K562 (cell line): ENCODE data around the gene RAB5B. TPM values are rescaled to one million over a fixed set of nuclear protein-coding genes. Genes with fewer than 3 reads are reported as not detected.

Experiments used
- ARHGAP35 ChIP-seq: fragments of 450-650 bp; IDR thresholded peaks from 2 replicates; pipeline ENCODE4 v1.6.1; 2018; ENCODE audit not compliant: partially characterized antibody
- BRF1 ChIP-seq: IDR thresholded peaks from 3 replicates; pipeline ENCODE4 v1.6.1; 2011; ENCODE audit warnings: borderline replicate concordance, mild to moderate bottlenecking; ENCODE audit not compliant: insufficient read length; ENCODE audit errors: extremely low read depth
- EP300 ChIP-seq: IDR thresholded peaks from 2 replicates; pipeline ENCODE4 v1.6.1; 2012; ENCODE audit warnings: low read length, improper control_type of control experiment
- HNRNPH1 ChIP-seq: fragments of 200-400 bp; formaldehyde crosslinking; optimal IDR thresholded peaks from 2 replicates; pipeline ENCODE3; 2017; ENCODE audit warnings: low read depth, mild to moderate bottlenecking, low read length, moderate library complexity
- MYBL2 ChIP-seq, 2 experiments: fragments of 450-650 bp in 1 of 2; sonication (generic) in 1 of 2; formaldehyde crosslinking in 1 of 2; IDR thresholded peaks; 2 replicates each; pipeline versions ENCODE4 v1.6.1 to v1.8.1; 2017 to 2022; ENCODE audit warnings: borderline replicate concordance in 1 of 2, inconsistent platforms in 1 of 2, low read depth in 1 of 2, mild to moderate bottlenecking in 1 of 2, missing genetic modification reagents in 1 of 2, moderate library complexity in 1 of 2
- NCOA2 ChIP-seq, 2 experiments: fragments of 450-650 bp; IDR thresholded peaks; 2 replicates each; pipeline ENCODE4 v1.6.1; 2018; ENCODE audit warnings: mild to moderate bottlenecking in 2 of 2, moderate library complexity in 1 of 2; ENCODE audit not compliant: partially characterized antibody in 2 of 2
- NR2C2 ChIP-seq, 2 experiments: fragments of 200-800 bp in 1 of 2; sonication (Bioruptor generic) in 1 of 2; sonication (generic) in 1 of 2; formaldehyde crosslinking in 1 of 2; IDR thresholded peaks; 2 replicates each; pipeline versions ENCODE4 v1.6.1 to v1.8.0; 2016 to 2022; ENCODE audit warnings: mild to moderate bottlenecking in 1 of 2, missing compliant biosample characterization in 1 of 2, missing genetic modification characterization in 1 of 2, missing genetic modification reagents in 1 of 2
- OTX1 ChIP-seq: fragments of 450-650 bp; formaldehyde crosslinking; IDR thresholded peaks from 2 replicates; pipeline ENCODE4 v1.4.0; 2022; ENCODE audit warnings: mild to moderate bottlenecking
- PHB2 ChIP-seq: fragments of 450-650 bp; IDR thresholded peaks from 2 replicates; pipeline ENCODE4 v1.6.1; 2017; ENCODE audit warnings: low read depth
- PHF21A ChIP-seq: fragments of 450-650 bp; IDR thresholded peaks from 2 replicates; pipeline ENCODE4 v1.6.1; 2017; ENCODE audit warnings: low read depth, borderline replicate concordance
- POLR3G ChIP-seq: IDR thresholded peaks from 2 replicates; pipeline ENCODE4 v1.6.1; 2011; ENCODE audit not compliant: insufficient read length, insufficient replicate concordance; ENCODE audit errors: extremely low read depth
- PPARD ChIP-seq: fragments of 250-450 bp; sonication (Bioruptor Pico); IDR thresholded peaks from 2 replicates; pipeline ENCODE4 v1.8.0; 2022; ENCODE audit warnings: inconsistent platforms, mild to moderate bottlenecking, moderate library complexity
- SRSF9 ChIP-seq: fragments of 200-400 bp; formaldehyde crosslinking; IDR thresholded peaks from 2 replicates; pipeline ENCODE4 v1.6.1; 2017; ENCODE audit warnings: low read depth, low read length, borderline replicate concordance
- TCF3 ChIP-seq: sonication (generic); formaldehyde crosslinking; IDR thresholded peaks from 2 replicates; pipeline ENCODE4 v1.4.0; 2020; ENCODE audit warnings: mild to moderate bottlenecking, missing genetic modification reagents
- ZBTB1 ChIP-seq: sonication (generic); formaldehyde crosslinking; IDR thresholded peaks from 2 replicates; pipeline ENCODE4 v1.8.1; 2023; ENCODE audit warnings: missing genetic modification reagents, low read depth, mild to moderate bottlenecking, borderline replicate concordance
- ZFP30 ChIP-seq: fragments of 250-450 bp; sonication (Bioruptor Pico); IDR thresholded peaks from 2 replicates; pipeline ENCODE4 v1.8.0; 2022; ENCODE audit warnings: moderate library complexity, mild to moderate bottlenecking, inconsistent platforms, borderline replicate concordance
- ZKSCAN1 ChIP-seq: fragments of 150-350 bp; IDR thresholded peaks from 2 replicates; pipeline ENCODE4 v1.6.1; 2016; ENCODE audit warnings: low read depth, low read length
- ZNF561 ChIP-seq: fragments of 450-650 bp; formaldehyde crosslinking; conservative IDR thresholded peaks from 2 replicates; pipeline ENCODE4 v1.4.0; 2020; ENCODE audit warnings: mild to moderate bottlenecking, moderate library complexity
- polyA plus RNA-seq, 8 experiments: library from polyadenylated mRNA; depleted of rRNA in 4 of 8; stranded (reverse) in 5 of 8; unstranded in 3 of 8; fragments of >200 nt; fragmentation: Nextera tagmentation in 2 of 8; fragmentation: Illumina TruSeq in 1 of 8; extraction: Ambion mirVana in 2 of 8; extraction: Trizol in 1 of 8; gene quantifications; 2 replicates each; pipeline versions ENCODE4 v1.2.1 to v1.2.3, GENCODE V29; 2011 to 2014; ENCODE audit warnings: inconsistent platforms in 1 of 8, missing spikeins in 1 of 8
- total RNA-seq, 7 experiments: library from RNA; depleted of rRNA in 6 of 7; stranded (reverse); fragments of >200 nt in 6 of 7; fragmentation: Illumina TruSeq in 2 of 7; extraction: Trizol in 2 of 7; gene quantifications; 2 replicates each; pipeline versions ENCODE4 v1.2.1 to v1.2.3, GENCODE V29; 2011 to 2021; ENCODE audit warnings: low replicate concordance in 1 of 7
- TF ChIP-seq, protein P1 (sequence below), 2 experiments: fragments of 450-650 bp in 1 of 2; sonication (generic) in 1 of 2; formaldehyde crosslinking; conservative IDR thresholded peaks; 2 replicates each; pipeline versions ENCODE4 v1.4.0 to v1.8.1; 2020 to 2022; ENCODE audit warnings: mild to moderate bottlenecking in 1 of 2, missing genetic modification reagents in 1 of 2
- TF ChIP-seq, protein P2 (sequence below): fragments of 250-450 bp; sonication (Bioruptor Pico); IDR thresholded peaks from 2 replicates; pipeline ENCODE4 v1.8.0; 2021; ENCODE audit warnings: moderate library complexity, mild to moderate bottlenecking, inconsistent platforms
- TF ChIP-seq, protein P3 (sequence below): fragments of 450-650 bp; formaldehyde crosslinking; IDR thresholded peaks from 2 replicates; pipeline ENCODE4 v1.4.0; 2022; ENCODE audit warnings: missing genetic modification characterization
- TF ChIP-seq, protein P4 (sequence below): fragments of 450-650 bp; IDR thresholded peaks from 2 replicates; pipeline ENCODE4 v1.7.1; 2018; ENCODE audit warnings: mild to moderate bottlenecking, low read depth; ENCODE audit not compliant: partially characterized antibody

The RAB5B gene
- total and polyA plus RNA-seq, 9 of the 15 experiments (the other 6 are each of a cell fraction or from before 2014, with no cell fraction given), result 6.8 to 73.8 (median 25.2) TPM

DNA sequence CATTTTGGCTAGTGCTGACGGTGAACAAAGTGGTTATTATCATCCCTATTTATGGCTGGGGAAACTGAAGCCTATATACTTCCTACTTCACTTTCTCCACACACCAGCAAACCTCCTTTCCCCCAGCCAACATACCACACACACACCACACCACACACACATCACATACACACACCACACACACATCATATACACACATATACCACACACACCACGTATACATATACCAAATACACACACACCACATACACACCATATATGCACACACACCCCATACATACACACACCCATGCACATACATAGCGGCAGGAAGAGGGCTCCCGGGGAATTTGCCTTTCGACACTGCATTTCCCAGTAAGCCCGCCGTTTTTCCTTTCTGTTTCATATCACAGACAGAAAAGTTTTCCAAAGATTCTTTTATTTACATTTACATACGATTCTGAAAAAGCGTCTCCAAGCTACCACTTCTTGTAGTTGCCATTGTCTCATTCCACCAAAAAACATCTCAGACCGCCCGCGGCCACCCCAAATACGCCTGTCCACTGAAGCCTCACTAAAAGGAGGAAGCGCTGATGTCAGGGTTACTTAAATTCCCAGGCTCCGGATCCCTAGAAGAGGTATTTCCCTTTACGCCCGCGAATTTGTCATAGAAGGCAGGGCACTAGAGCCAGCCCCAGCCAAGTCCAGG, 823 bp upstream of the RAB5B start (continued):
- TF ChIP-seq, protein P1, sequence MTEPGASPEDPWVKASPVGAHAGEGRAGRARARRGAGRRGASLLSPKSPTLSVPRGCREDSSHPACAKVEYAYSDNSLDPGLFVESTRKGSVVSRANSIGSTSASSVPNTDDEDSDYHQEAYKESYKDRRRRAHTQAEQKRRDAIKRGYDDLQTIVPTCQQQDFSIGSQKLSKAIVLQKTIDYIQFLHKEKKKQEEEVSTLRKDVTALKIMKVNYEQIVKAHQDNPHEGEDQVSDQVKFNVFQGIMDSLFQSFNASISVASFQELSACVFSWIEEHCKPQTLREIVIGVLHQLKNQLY (CRISPR knock-in tag; conservative IDR thresholded peaks at IDR 0.05), result no peak
- no peak for TF ChIP-seq TCF3 (CRISPR knock-in tag)
- peak; percentile 83 for TF ChIP-seq ARHGAP35
- no peak; the same call in 1 of the 2 replicates for TF ChIP-seq EP300
- no peak for TF ChIP-seq ZNF561 (CRISPR knock-in tag)
- peak; percentile 73; the same call in 1 of the 2 replicates for TF ChIP-seq PHB2
- TF ChIP-seq NCOA2 (IDR thresholded peaks at IDR 0.05; ENCODE audit: partially characterized antibody in 2 of 2), result no peak
- TF ChIP-seq, protein P2, sequence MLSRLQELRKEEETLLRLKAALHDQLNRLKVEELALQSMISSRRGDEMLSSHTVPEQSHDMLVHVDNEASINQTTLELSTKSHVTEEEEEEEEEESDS (CRISPR knock-in tag), result no peak
- TF ChIP-seq HNRNPH1, result no peak
- no peak for TF ChIP-seq NR2C2 (CRISPR knock-in tag; IDR thresholded peaks at IDR 0.05)
- TF ChIP-seq NR2C2 (tag; IDR thresholded peaks at IDR 0.05), result no peak
- no peak for TF ChIP-seq ZBTB1
- TF ChIP-seq SRSF9, result no peak
- no peak for TF ChIP-seq POLR3G
- no peak; the same call in 1 of the 2 replicates for TF ChIP-seq PHF21A
- no peak for TF ChIP-seq ZFP30 (CRISPR knock-in tag)
- no peak for TF ChIP-seq PPARD (CRISPR knock-in tag)
- no peak for TF ChIP-seq BRF1
- peak; percentile 90 for TF ChIP-seq OTX1 (CRISPR knock-in tag)
- no peak for TF ChIP-seq ZKSCAN1
- TF ChIP-seq, protein P3, sequence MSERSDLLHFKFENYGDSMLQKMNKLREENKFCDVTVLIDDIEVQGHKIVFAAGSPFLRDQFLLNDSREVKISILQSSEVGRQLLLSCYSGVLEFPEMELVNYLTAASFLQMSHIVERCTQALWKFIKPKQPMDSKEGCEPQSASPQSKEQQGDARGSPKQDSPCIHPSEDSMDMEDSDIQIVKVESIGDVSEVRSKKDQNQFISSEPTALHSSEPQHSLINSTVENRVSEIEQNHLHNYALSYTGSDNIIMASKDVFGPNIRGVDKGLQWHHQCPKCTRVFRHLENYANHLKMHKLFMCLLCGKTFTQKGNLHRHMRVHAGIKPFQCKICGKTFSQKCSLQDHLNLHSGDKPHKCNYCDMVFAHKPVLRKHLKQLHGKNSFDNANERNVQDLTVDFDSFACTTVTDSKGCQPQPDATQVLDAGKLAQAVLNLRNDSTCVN (CRISPR knock-in tag), result peak; percentile 97
- TF ChIP-seq, protein P4, sequence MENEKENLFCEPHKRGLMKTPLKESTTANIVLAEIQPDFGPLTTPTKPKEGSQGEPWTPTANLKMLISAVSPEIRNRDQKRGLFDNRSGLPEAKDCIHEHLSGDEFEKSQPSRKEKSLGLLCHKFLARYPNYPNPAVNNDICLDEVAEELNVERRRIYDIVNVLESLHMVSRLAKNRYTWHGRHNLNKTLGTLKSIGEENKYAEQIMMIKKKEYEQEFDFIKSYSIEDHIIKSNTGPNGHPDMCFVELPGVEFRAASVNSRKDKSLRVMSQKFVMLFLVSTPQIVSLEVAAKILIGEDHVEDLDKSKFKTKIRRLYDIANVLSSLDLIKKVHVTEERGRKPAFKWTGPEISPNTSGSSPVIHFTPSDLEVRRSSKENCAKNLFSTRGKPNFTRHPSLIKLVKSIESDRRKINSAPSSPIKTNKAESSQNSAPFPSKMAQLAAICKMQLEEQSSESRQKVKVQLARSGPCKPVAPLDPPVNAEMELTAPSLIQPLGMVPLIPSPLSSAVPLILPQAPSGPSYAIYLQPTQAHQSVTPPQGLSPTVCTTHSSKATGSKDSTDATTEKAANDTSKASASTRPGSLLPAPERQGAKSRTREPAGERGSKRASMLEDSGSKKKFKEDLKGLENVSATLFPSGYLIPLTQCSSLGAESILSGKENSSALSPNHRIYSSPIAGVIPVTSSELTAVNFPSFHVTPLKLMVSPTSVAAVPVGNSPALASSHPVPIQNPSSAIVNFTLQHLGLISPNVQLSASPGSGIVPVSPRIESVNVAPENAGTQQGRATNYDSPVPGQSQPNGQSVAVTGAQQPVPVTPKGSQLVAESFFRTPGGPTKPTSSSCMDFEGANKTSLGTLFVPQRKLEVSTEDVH, result peak; percentile 53
- no peak for TF ChIP-seq MYBL2 (IDR thresholded peaks at IDR 0.05; ENCODE audit: low read depth)
- no peak for TF ChIP-seq MYBL2 (CRISPR knock-in tag; IDR thresholded peaks at IDR 0.05; ENCODE audit: borderline replicate concordance)
